ENCODE data around the gene DGKQ. TPM values are rescaled to one million over a fixed set of nuclear protein-coding genes. Genes with fewer than 3 reads are reported as not detected.

DGKQ gene
- total RNA-seq, 1 experiment from 2014 or later = 12.2 TPM

DNA sequence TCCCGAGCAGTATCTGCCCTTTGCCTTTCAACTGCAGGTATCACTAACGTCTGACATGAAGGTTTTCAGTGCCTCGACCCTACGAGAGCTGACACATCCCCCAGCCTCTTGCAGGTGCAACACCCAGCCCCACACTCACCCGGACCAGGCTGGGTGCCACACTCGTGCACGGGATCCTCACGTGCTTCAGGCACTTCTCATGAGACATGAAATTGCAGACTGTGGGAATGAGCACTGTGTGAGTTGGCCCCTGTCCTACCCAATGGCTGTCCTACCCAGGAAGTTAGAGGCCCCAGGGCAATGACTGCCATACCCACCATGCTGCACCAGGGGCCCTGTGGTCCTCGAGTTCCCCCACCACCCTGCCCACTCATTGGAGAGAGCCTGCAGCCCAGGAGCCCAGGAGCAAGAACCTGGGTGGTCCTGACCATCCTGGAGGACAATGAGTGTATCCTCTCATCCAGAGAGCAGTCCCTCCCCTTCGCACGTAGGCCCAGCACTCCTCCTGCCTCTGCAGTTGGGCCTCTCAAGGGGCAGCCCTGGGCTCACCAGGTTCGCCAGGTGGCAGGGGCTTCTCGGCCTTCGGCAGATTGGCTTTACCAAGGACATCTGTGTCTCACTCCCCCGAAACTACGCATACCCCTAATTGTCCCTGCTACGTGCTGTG lies 2.4 kb downstream of the DGKQ start:
- POLR2A ChIA-PET = interaction anchor here (0.6 kb wide), 1 partner anchor 10 kb away, joined by 3 read pairs; no protein-coding TSS in a partner anchor
- H3K36me3 ChIP-seq (ENCODE audit: control insufficient read depth, insufficient read depth, low read length) = no peaks in the 10 kb centered on the region
- no peaks in the 10 kb centered on the region for H3K27me3 ChIP-seq (ENCODE audit: control insufficient read depth, insufficient read depth, low read length)
- no peak overlapping the region for H3K4me3 ChIP-seq (ENCODE audit: low read depth in 2 of 2, low read length in 2 of 2)
- H3K27ac ChIP-seq (ENCODE audit: low read length) = no peak overlapping the region
- ATAC-seq (no peak), DNase-seq (ENCODE audit: low read depth, low spot score) (no peak)
- no peaks in the 10 kb centered on the region for H3K9me3 ChIP-seq (ENCODE audit: control insufficient read depth, insufficient read depth, low read depth, low read length)
- intact Hi-C loops (cut with micrococcal nuclease; ENCODE audit: unreplicated experiment) (no loop called here), in situ Hi-C loops (cut with HindIII; ENCODE audit: low pct_unique_long_range_greater_than_20kb, low sequenced_read_pairs) (no loop called here)
- BruUV-seq (replicated peaks) = no TSS peak
- no peak for TF ChIP-seq REST (IDR thresholded peaks at IDR 0.05; ENCODE audit: insufficient read depth in 1 of 2, low read depth in 2 of 2, low read length in 1 of 2)
- no peak for TF ChIP-seq TCF7L2 (IDR thresholded peaks at IDR 0.05; ENCODE audit: low read depth, low read length)
- TF ChIP-seq, protein P1, sequence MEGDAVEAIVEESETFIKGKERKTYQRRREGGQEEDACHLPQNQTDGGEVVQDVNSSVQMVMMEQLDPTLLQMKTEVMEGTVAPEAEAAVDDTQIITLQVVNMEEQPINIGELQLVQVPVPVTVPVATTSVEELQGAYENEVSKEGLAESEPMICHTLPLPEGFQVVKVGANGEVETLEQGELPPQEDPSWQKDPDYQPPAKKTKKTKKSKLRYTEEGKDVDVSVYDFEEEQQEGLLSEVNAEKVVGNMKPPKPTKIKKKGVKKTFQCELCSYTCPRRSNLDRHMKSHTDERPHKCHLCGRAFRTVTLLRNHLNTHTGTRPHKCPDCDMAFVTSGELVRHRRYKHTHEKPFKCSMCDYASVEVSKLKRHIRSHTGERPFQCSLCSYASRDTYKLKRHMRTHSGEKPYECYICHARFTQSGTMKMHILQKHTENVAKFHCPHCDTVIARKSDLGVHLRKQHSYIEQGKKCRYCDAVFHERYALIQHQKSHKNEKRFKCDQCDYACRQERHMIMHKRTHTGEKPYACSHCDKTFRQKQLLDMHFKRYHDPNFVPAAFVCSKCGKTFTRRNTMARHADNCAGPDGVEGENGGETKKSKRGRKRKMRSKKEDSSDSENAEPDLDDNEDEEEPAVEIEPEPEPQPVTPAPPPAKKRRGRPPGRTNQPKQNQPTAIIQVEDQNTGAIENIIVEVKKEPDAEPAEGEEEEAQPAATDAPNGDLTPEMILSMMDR (IDR thresholded peaks at IDR 0.05) = no peak
- peaks cover 6% of the 10 kb centered on the region; the same call in 1 of the 2 replicates for H3K4me1 ChIP-seq (ENCODE audit: control insufficient read depth, insufficient read depth, low read length)
- CTCF ChIA-PET = interaction anchor here (0.6 kb wide), 1 partner anchor 820 kb away, joined by 5 read pairs; no protein-coding TSS in a partner anchor

- in situ Hi-C loops (cut with HindIII; ENCODE audit: low pct_unique_long_range_greater_than_20kb, low sequenced_read_pairs) = no loop called here
- BruUV-seq (replicated peaks) = TSS peak; percentile 85
Observed at GRCh38 chr4:970046-970745, 3.2 kb downstream of the DGKQ start.

More at GRCh38 chr4:970046-970745, 3.2 kb downstream of the DGKQ start:
- H3K27me3 ChIP-seq (ENCODE audit: control insufficient read depth, insufficient read depth, low read length) = no peaks in the 10 kb centered on the region
- H3K4me3 ChIP-seq (ENCODE audit: low read depth in 2 of 2, low read length in 2 of 2) = no peak overlapping the region
- peaks cover 6% of the 10 kb centered on the region; the same call in 1 of the 2 replicates for H3K4me1 ChIP-seq (ENCODE audit: control insufficient read depth, insufficient read depth, low read length)
- intact Hi-C loops (cut with micrococcal nuclease; ENCODE audit: unreplicated experiment) = no loop called here
- ChIA-PET POLR2A (no interaction called here), CTCF (no interaction called here)
- no peaks in the 10 kb centered on the region for H3K9me3 ChIP-seq (ENCODE audit: control insufficient read depth, insufficient read depth, low read depth, low read length)
- no peaks in the 10 kb centered on the region for H3K36me3 ChIP-seq (ENCODE audit: control insufficient read depth, insufficient read depth, low read length)
- no peak for DNase-seq (ENCODE audit: low read depth, low spot score)
- no peak for ATAC-seq
- no peak for TF ChIP-seq SIN3A (IDR thresholded peaks at IDR 0.05; ENCODE audit: borderline replicate concordance, insufficient read depth, low read depth, low read length)
- TF ChIP-seq REST (IDR thresholded peaks at IDR 0.05; ENCODE audit: insufficient read depth in 1 of 2, low read depth in 2 of 2, low read length in 1 of 2) = no peak
- TF ChIP-seq, protein P1 (IDR thresholded peaks at IDR 0.05) = no peak
- no peak for TF ChIP-seq TCF7L2 (IDR thresholded peaks at IDR 0.05; ENCODE audit: low read depth, low read length)
- TF ChIP-seq POLR2AphosphoS5 (IDR thresholded peaks at IDR 0.05; ENCODE audit: low read depth, low read length) = no peak
- no peak overlapping the region for H3K27ac ChIP-seq (ENCODE audit: low read length)
